ENCODE data around the gene DCAF12L1. TPM values are rescaled to one million over a fixed set of nuclear protein-coding genes. Genes with fewer than 3 reads are reported as not detected.

Gene DCAF12L1
- total RNA-seq = 8.6 TPM

GRCh38 chrX:126552313-126553022 lies at the start of gene DCAF12L1:
Gene DCAF12L1 (minus strand): TSS chrX:126552814. CDS start chrX:126552608, 206 bp downstream.
- peak; percentile 43 for DNase-seq (ENCODE audit: low spot score)

- no peak for DNase-seq (ENCODE audit: low spot score)
Measured at GRCh38 chrX:126580877-126581276, 28.3 kb upstream of the DCAF12L1 start.

GRCh38 chrX:126575911-126576310 lies 23.3 kb upstream of the DCAF12L1 start:
- no peak for DNase-seq (ENCODE audit: low spot score)

- DNase-seq (ENCODE audit: low spot score) = no peak
Measured at GRCh38 chrX:126557151-126557550, 4.5 kb upstream of the DCAF12L1 start.

- peak; percentile 12 for DNase-seq (ENCODE audit: low spot score)
Measured at GRCh38 chrX:126551725-126552312, 795 bp downstream of the DCAF12L1 start.

GRCh38 chrX:126551306-126551705 lies 1.3 kb downstream of the DCAF12L1 start:
- DNase-seq (ENCODE audit: low spot score) = peak; percentile 11

- no peak for DNase-seq (ENCODE audit: low spot score)
Measured at GRCh38 chrX:126550816-126551215, 1.8 kb downstream of the DCAF12L1 start.

GRCh38 chrX:126509923-126510322 lies 42.7 kb downstream of the DCAF12L1 start:
- DNase-seq (ENCODE audit: low spot score) = no peak

All from mucosa of gallbladder (tissue), 1 donor.